ENCODE results near the gene TEDC1. TPM values are rescaled to one million over a fixed set of nuclear protein-coding genes. Genes with fewer than 3 reads are reported as not detected.

TEDC1 gene
- total RNA-seq, 2 donors from 2014 or later = 9.1 to 23.8 TPM

GRCh38 chr14:105533811-105534498, 42.9 kb downstream of the TEDC1 start:
- H3K4me1 Mint-ChIP-seq = no peaks in the 10 kb centered on the region
- H3K27me3 ChIP-seq (ENCODE audit: control insufficient read depth, insufficient read depth, low read length, poor library complexity, severe bottlenecking) = peaks cover 4% of the 10 kb centered on the region
- H3K4me3 Mint-ChIP-seq = no peak overlapping the region
- no peaks in the 10 kb centered on the region for H3K4me1 ChIP-seq (ENCODE audit: control insufficient read depth, insufficient read depth, low read length)
- H3K27me3 Mint-ChIP-seq (ENCODE audit: insufficient read depth) = peaks cover 19% of the 10 kb centered on the region
- no peaks in the 10 kb centered on the region for H3K36me3 Mint-ChIP-seq (ENCODE audit: low read depth)
- no peak overlapping the region for H3K9ac ChIP-seq (ENCODE audit: extremely low read depth, low read length, poor library complexity, severe bottlenecking)
- no peaks in the 10 kb centered on the region for H3K9me3 ChIP-seq (ENCODE audit: control insufficient read depth, low read length)
- no peak for DNase-seq
- no peak overlapping the region for H3K4me3 ChIP-seq (ENCODE audit: low read length)
- TF ChIP-seq, protein P1, sequence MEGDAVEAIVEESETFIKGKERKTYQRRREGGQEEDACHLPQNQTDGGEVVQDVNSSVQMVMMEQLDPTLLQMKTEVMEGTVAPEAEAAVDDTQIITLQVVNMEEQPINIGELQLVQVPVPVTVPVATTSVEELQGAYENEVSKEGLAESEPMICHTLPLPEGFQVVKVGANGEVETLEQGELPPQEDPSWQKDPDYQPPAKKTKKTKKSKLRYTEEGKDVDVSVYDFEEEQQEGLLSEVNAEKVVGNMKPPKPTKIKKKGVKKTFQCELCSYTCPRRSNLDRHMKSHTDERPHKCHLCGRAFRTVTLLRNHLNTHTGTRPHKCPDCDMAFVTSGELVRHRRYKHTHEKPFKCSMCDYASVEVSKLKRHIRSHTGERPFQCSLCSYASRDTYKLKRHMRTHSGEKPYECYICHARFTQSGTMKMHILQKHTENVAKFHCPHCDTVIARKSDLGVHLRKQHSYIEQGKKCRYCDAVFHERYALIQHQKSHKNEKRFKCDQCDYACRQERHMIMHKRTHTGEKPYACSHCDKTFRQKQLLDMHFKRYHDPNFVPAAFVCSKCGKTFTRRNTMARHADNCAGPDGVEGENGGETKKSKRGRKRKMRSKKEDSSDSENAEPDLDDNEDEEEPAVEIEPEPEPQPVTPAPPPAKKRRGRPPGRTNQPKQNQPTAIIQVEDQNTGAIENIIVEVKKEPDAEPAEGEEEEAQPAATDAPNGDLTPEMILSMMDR (conservative IDR thresholded peaks at IDR 0.05) = no peak
- peaks cover 49% of the 10 kb centered on the region for H3K9me3 Mint-ChIP-seq
- no peak overlapping the region for H3K27ac Mint-ChIP-seq
- no peaks in the 10 kb centered on the region for H3K36me3 ChIP-seq (ENCODE audit: control insufficient read depth, insufficient read depth, low read length)
- WGBS, 2 experiments (ENCODE audit: insufficient coverage in 1 of 2, insufficient read length in 1 of 2) = 65 to 74% methylated on average over 14 to 21 of the region's 21 CpGs
- H3K27ac ChIP-seq (ENCODE audit: low read depth, low read length) = no peak overlapping the region

GRCh38 chr14:105534586-105534985, 43.5 kb downstream of the TEDC1 start:
- peaks cover 4% of the 10 kb centered on the region for H3K27me3 ChIP-seq (ENCODE audit: control insufficient read depth, insufficient read depth, low read length, poor library complexity, severe bottlenecking)
- H3K9me3 ChIP-seq (ENCODE audit: control insufficient read depth, low read length) = no peaks in the 10 kb centered on the region
- no peaks in the 10 kb centered on the region for H3K36me3 ChIP-seq (ENCODE audit: control insufficient read depth, insufficient read depth, low read length)
- Mint-ChIP-seq H3K27ac (no peak overlapping the region), H3K36me3 (ENCODE audit: low read depth) (no peaks in the 10 kb centered on the region), H3K27me3 (ENCODE audit: insufficient read depth) (peaks cover 16% of the 10 kb centered on the region), H3K4me3 (no peak overlapping the region), H3K4me1 (no peaks in the 10 kb centered on the region), H3K9me3 (peaks cover 55% of the 10 kb centered on the region)
- no peaks in the 10 kb centered on the region for H3K4me1 ChIP-seq (ENCODE audit: control insufficient read depth, insufficient read depth, low read length)
- TF ChIP-seq, protein P1 (conservative IDR thresholded peaks at IDR 0.05) = no peak
- H3K4me3 ChIP-seq (ENCODE audit: low read length) = no peak overlapping the region
- H3K9ac ChIP-seq (ENCODE audit: extremely low read depth, low read length, poor library complexity, severe bottlenecking) = no peak overlapping the region
- WGBS, 2 experiments (ENCODE audit: insufficient coverage in 1 of 2, insufficient read length in 1 of 2) = 80 to 84% methylated on average over 8 to 13 of the region's 13 CpGs
- H3K27ac ChIP-seq (ENCODE audit: low read depth, low read length) = no peak overlapping the region
- no peak for DNase-seq

- Histone ChIP-seq H3K36me3 (ENCODE audit: control insufficient read depth, insufficient read depth, low read length) (no peaks in the 10 kb centered on the region), H3K27me3 (ENCODE audit: control insufficient read depth, insufficient read depth, low read length, poor library complexity, severe bottlenecking) (peaks cover 4% of the 10 kb centered on the region), H3K4me3 (ENCODE audit: low read length) (no peak overlapping the region), H3K9me3 (ENCODE audit: control insufficient read depth, low read length) (no peaks in the 10 kb centered on the region), H3K27ac (ENCODE audit: low read depth, low read length) (no peak overlapping the region), H3K4me1 (ENCODE audit: control insufficient read depth, insufficient read depth, low read length) (no peaks in the 10 kb centered on the region), H3K9ac (ENCODE audit: extremely low read depth, low read length, poor library complexity, severe bottlenecking) (no peak overlapping the region)
- 75 to 84% methylated on average over 3 to 7 of the region's 7 CpGs for WGBS, 2 experiments (ENCODE audit: insufficient coverage in 1 of 2, insufficient read length in 1 of 2)
- H3K4me3 Mint-ChIP-seq = no peak overlapping the region
- TF ChIP-seq, protein P1 (conservative IDR thresholded peaks at IDR 0.05) = no peak
- peaks cover 11% of the 10 kb centered on the region for H3K27me3 Mint-ChIP-seq (ENCODE audit: insufficient read depth)
- DNase-seq = no peak
- H3K4me1 Mint-ChIP-seq = no peaks in the 10 kb centered on the region
- peaks cover 69% of the 10 kb centered on the region for H3K9me3 Mint-ChIP-seq
- no peak overlapping the region for H3K27ac Mint-ChIP-seq
- no peaks in the 10 kb centered on the region for H3K36me3 Mint-ChIP-seq (ENCODE audit: low read depth)
These were observed 45.0 kb downstream of the TEDC1 start for GRCh38 chr14:105536051-105536450.
